ENCODE measurements around the gene SPX.

The SPX gene

GRCh38 chr12:21538061-21538653 is 12.1 kb downstream of the SPX start:
- DNase-seq (ENCODE audit: low read depth): no peak

- DNase-seq (ENCODE audit: low read depth): no peak
These were observed 13.7 kb downstream of the SPX start for GRCh38 chr12:21539797-21540196.

- no peak for DNase-seq (ENCODE audit: low read depth)
These were observed 15.7 kb downstream of the SPX start for GRCh38 chr12:21541773-21542172.

- DNase-seq (ENCODE audit: low read depth): no peak
These were observed 16.3 kb downstream of the SPX start for GRCh38 chr12:21542403-21542802.

- no peak for DNase-seq (ENCODE audit: low read depth)
These were observed 17.1 kb downstream of the SPX start for GRCh38 chr12:21543151-21543550.

DNA sequence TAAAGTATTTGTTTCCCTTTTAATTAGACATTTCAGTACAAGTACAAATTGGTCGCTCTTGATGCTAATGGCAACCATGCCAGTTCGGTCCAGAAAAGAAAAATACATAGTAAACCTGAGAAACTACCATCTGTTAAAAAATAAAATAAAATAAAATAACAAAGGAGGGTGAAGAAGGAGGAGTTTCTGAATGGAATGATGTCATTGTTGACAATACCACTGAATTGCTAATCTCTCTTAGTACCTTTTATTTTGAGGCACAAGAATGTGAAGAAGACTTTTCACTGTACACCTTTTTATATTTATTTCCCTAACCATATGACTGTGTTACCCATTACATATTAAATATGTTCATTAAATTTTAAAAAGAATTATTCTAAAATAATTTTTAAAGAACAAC is 19.5 kb downstream of the SPX start:
- DNase-seq (ENCODE audit: low read depth): no peak

- no peak for DNase-seq (ENCODE audit: low read depth)
These were observed 20.6 kb downstream of the SPX start for GRCh38 chr12:21546716-21547115.

GRCh38 chr12:21547437-21547836 is 21.3 kb downstream of the SPX start:
- DNase-seq (ENCODE audit: low read depth): no peak

DNA sequence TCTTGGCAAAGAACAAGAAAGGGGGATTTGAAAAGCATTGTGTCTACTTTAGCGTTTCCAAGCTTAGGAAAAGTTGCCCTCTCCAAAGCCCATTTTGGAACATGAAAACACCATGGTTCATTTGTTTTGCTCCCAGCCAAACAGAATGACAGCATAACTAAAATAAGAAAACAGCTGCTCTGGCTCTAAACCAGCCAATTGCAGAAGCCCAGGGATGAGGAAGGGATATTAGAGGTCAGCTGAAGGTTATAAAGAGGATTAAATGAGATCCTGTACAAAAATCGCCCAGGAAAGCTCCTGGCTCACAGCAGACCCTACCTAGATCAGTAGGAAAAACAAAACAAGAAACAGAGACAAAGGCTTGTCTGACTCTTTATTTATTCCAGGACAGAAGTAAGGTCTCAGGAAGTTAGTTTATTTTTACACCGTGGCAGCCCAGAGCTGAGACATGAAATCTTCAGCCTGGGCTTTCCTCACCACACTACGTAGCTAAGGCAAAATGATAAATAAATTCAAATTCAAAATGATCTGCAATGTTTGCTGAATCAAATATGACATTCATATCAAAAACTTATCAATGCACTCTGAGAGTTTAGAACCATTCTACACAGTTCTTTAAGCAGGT is 25.9 kb downstream of the SPX start:
- DNase-seq (ENCODE audit: low read depth): no peak

DNA sequence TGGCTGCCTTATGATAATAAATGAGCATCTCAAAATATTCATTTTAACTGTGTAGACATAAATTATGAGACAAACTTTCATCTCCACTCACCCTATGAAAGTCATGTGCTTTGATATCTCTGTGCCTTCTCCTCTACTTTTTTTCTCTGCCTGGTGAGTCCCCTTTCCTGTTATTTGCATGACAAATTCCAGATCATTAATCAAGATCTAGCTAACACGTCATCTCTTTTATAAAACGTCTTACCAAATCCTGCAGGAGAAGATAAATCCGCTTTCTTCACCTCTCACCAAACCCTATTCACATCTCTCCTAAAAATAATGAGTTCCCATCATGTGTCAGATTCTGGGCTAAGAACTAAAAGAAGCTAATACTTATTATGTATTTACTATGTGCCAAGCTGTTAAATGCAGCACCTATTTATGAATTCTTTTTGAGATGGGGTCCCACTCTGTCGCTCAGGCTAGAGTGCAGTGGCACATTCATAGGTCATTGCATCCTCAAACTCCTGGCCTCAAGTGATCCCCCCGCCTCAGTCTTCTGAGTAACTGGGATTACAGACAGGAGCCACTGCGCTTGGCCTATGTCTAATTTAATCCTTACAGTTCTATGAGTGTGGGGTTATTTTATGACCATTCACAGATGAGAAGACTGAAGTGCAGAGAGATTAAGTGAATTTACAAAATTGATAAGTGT is 26.7 kb downstream of the SPX start:
- DNase-seq (ENCODE audit: low read depth): no peak

GRCh38 chr12:21553329-21553675 is 27.2 kb downstream of the SPX start:
- no peak for DNase-seq (ENCODE audit: low read depth)

- DNase-seq (ENCODE audit: low read depth): no peak
These were observed 32.1 kb downstream of the SPX start for GRCh38 chr12:21558100-21558679.

DNA sequence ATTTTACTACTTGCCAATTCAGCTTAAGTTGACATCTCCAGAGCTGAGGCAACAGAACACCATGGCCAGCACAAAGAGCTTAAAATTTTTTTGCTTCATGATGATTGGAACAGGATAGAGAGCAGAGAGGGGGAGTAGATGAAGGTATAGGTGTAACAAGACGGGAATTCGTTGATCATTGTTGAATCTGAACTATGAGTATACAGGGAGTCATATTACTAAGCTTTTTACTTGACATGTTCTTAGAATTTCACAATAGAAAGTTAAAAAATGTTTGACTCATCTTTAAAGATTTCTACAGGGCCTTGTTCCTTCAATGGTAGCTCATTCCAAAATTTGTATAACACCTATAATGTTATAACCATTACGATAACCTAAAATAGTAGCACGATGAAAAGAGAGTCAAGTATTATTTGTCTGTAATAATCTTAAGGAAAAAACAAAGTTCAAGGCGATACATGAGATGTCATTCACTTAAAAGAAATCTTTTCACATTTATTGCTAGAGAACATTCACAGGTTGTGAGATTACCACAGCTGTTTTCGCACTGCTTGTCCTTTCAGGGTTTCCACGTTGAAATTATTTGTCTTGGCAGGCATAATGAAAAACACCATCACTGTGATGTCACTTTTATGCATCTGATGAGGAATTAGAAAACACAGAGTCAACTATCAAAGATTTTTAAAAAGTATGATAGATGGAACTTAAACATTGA is 33.9 kb downstream of the SPX start:
- no peak for DNase-seq (ENCODE audit: low read depth)

DNA sequence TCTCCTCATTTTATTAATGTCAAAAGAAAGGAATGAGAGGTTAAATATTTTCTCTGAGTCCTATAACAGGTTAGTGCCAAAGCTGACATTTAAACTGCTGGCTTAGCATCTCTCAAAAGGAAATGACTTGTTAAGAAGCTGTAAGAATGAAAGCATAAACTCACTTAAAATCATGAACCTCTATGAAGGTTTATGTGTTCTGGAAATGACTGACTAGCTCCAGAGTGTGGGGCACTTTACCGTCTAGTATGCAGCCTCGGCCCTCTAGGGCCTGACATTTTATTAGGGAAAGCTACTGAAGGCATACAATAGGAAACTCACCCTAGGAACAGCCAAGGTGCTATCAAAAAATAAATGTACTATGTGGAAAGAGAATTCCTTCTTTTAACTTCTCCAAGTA is 35.1 kb downstream of the SPX start:
- no peak for DNase-seq (ENCODE audit: low read depth)

GRCh38 chr12:21562859-21563258 is 36.8 kb downstream of the SPX start:
- no peak for DNase-seq (ENCODE audit: low read depth)

DNA sequence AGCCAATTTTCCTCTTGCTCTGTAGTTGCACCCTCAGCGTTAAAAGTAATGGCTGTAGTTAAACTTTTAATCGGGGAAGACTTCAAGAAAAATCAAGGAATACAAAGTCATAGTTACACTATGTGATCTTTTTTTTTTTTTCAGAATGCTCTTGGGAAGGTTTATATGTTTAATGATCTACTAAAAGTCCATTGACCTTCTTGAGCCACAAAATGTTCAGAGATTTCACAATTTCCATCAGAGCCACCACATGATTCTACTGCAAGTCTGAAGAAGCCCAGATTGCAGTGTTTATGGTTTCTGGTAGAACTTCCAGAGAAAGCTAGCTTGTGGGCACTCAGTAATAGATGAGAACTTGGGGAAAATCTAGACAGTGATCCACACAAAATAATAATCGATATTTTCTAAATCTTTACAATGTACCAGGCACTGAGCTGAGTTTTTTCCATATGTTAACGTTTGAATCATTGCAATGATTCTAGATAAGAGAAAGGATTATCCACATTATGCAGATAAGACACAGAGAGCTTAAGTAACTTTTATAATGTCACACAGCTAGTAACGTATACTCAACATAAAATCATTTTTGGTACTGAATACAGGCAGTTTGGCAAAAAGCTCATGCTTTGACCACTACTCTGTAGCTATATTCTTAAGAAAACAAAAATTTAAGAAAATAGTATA is 40.3 kb downstream of the SPX start:
- DNase-seq (ENCODE audit: low read depth): no peak

GRCh38 chr12:21566907-21567394 is 40.9 kb downstream of the SPX start:
- DNase-seq (ENCODE audit: low read depth): no peak

GRCh38 chr12:21568115-21568514 is 42.0 kb downstream of the SPX start:
- DNase-seq (ENCODE audit: low read depth): no peak

- DNase-seq (ENCODE audit: low read depth): no peak
These were observed 45.0 kb downstream of the SPX start for GRCh38 chr12:21571046-21571445.

GRCh38 chr12:21573733-21574358 is 47.8 kb downstream of the SPX start:
- no peak for DNase-seq (ENCODE audit: low read depth)

- DNase-seq (ENCODE audit: low read depth): no peak
These were observed 50.3 kb downstream of the SPX start for GRCh38 chr12:21576431-21576830.
